H9 (cell line): ENCODE results near the gene BRICD5. TPM values are rescaled to one million over a fixed set of nuclear protein-coding genes. Genes with fewer than 3 reads are reported as not detected.

ENCODE experiments used
- DNase-seq: peaks from one replicate; pipeline ENCODE4 v3.0.0-alpha.2; 2017
- H2AFZ ChIP-seq: one replicate; pipeline ENCODE4 v1.6.1; 2013; ENCODE audit warnings: mild to moderate bottlenecking, low read length, control low read depth, moderate library complexity
- H2AK5ac ChIP-seq: 2 replicates; pipeline ENCODE4 v1.6.1; 2013; ENCODE audit warnings: low read length, control low read depth, mixed read lengths; ENCODE audit not compliant: insufficient read length
- H2BK120ac ChIP-seq: one replicate; pipeline ENCODE4 v1.6.1; 2013; ENCODE audit warnings: low read depth, mild to moderate bottlenecking, low read length, control low read depth, inconsistent platforms; ENCODE audit not compliant: poor library complexity, severe bottlenecking
- H2BK12ac ChIP-seq: 2 replicates; pipeline ENCODE4 v1.6.1; 2013; ENCODE audit warnings: low read length, control low read depth, mixed read lengths, low read depth; ENCODE audit not compliant: insufficient read length
- H2BK15ac ChIP-seq: 2 replicates; pipeline ENCODE4 v1.6.1; 2013; ENCODE audit warnings: low read depth, low read length, control low read depth
- H2BK20ac ChIP-seq: one replicate; pipeline ENCODE4 v1.6.1; 2013; ENCODE audit warnings: low read depth, mild to moderate bottlenecking, low read length, control low read depth, inconsistent platforms; ENCODE audit not compliant: poor library complexity, severe bottlenecking
- H2BK5ac ChIP-seq: 2 replicates; pipeline ENCODE4 v1.6.1; 2013; ENCODE audit warnings: low read length, control low read depth, mixed read lengths; ENCODE audit not compliant: insufficient read length
- H3K14ac ChIP-seq: 2 replicates; pipeline ENCODE4 v1.6.1; 2013; ENCODE audit warnings: low read length, control low read depth; ENCODE audit not compliant: insufficient read depth
- H3K18ac ChIP-seq: 2 replicates; pipeline ENCODE4 v1.6.1; 2013; ENCODE audit warnings: low read depth, mild to moderate bottlenecking, mixed read lengths, low read length, control low read depth; ENCODE audit not compliant: insufficient read length
- H3K23ac ChIP-seq: 2 replicates; pipeline ENCODE4 v1.6.1; 2013; ENCODE audit warnings: low read length, control low read depth, mixed read lengths, low read depth; ENCODE audit not compliant: insufficient read length
- H3K23me2 ChIP-seq: 2 replicates; pipeline ENCODE4 v1.6.1; 2013; ENCODE audit warnings: low read depth, mild to moderate bottlenecking, mixed read lengths, low read length, control low read depth; ENCODE audit not compliant: insufficient read length, poor library complexity, severe bottlenecking
- H3K27ac ChIP-seq: 2 replicates; pipeline ENCODE4 v1.5.1; 2013; ENCODE audit warnings: low read length, control low read depth, mixed read lengths, low read depth; ENCODE audit not compliant: insufficient read length
- H3K27me3 ChIP-seq: 2 replicates; pipeline ENCODE4 v1.6.1; 2013; ENCODE audit warnings: low read length, control low read depth, inconsistent platforms; ENCODE audit not compliant: insufficient read depth
- H3K4ac ChIP-seq: 2 replicates; pipeline ENCODE4 v1.6.1; 2013; ENCODE audit warnings: low read depth, mild to moderate bottlenecking, control low read depth, inconsistent platforms, low read length, moderate library complexity
- H3K4me1 ChIP-seq: 2 replicates; pipeline ENCODE4 v1.6.1; 2013; ENCODE audit warnings: low read length, control low read depth, inconsistent platforms; ENCODE audit not compliant: insufficient read depth
- H3K4me2 ChIP-seq: 2 replicates; pipeline ENCODE4 v1.6.1; 2013; ENCODE audit warnings: low read length, control low read depth, mixed read lengths; ENCODE audit not compliant: insufficient read length, insufficient read depth
- H3K56ac ChIP-seq: 2 replicates; pipeline ENCODE4 v1.6.1; 2013; ENCODE audit warnings: low read depth, mild to moderate bottlenecking, mixed read lengths, low read length, control low read depth; ENCODE audit not compliant: insufficient read length
- H3K79me1 ChIP-seq: 2 replicates; pipeline ENCODE4 v1.6.1; 2013; ENCODE audit warnings: low read depth, mild to moderate bottlenecking, moderate library complexity, low read length, control low read depth, inconsistent platforms; ENCODE audit not compliant: insufficient read depth, poor library complexity, severe bottlenecking
- H3K79me2 ChIP-seq: 2 replicates; pipeline ENCODE4 v1.6.1; 2013; ENCODE audit warnings: low read length, control low read depth, inconsistent platforms; ENCODE audit not compliant: insufficient read depth
- H3K9ac ChIP-seq: 2 replicates; pipeline ENCODE4 v1.6.1; 2013; ENCODE audit warnings: low read length, control low read depth, mixed read lengths; ENCODE audit not compliant: insufficient read length; ENCODE audit errors: extremely low read depth
- H3K9me3 ChIP-seq: one replicate; pipeline ENCODE4 v1.6.1; 2013; ENCODE audit warnings: low read depth, low read length, inconsistent platforms; ENCODE audit not compliant: control insufficient read depth
- H3T11ph ChIP-seq: one replicate; pipeline ENCODE4 v1.6.1; 2013; ENCODE audit warnings: mild to moderate bottlenecking, low read length, control low read depth, inconsistent platforms
- H4K20me1 ChIP-seq: one replicate; pipeline ENCODE4 v1.6.1; 2013; ENCODE audit not compliant: control insufficient read depth, insufficient read length, insufficient read depth
- H4K5ac ChIP-seq: 2 replicates; pipeline ENCODE4 v1.6.1; 2013; ENCODE audit warnings: low read depth, mild to moderate bottlenecking, mixed read lengths, low read length, control low read depth; ENCODE audit not compliant: insufficient read length
- H4K8ac ChIP-seq: replicated peaks from 2 replicates; pipeline ENCODE4 v1.6.1; 2013; ENCODE audit warnings: low read length, control low read depth, mixed read lengths, low read depth; ENCODE audit not compliant: insufficient read length
- H4K91ac ChIP-seq: 2 replicates; pipeline ENCODE4 v1.6.1; 2013; ENCODE audit warnings: low read depth, mild to moderate bottlenecking, moderate library complexity, mixed read lengths, low read length, control low read depth; ENCODE audit not compliant: insufficient read length
- H3K27ac Mint-ChIP-seq, 3 experiments: 2 replicates in 2 of 3; 3 replicates in 1 of 3; pipeline ENCODE4 v1.8.0; 2020 to 2021; ENCODE audit warnings: mixed read lengths in 3 of 3, mild to moderate bottlenecking in 1 of 3, moderate library complexity in 1 of 3
- H3K27me3 Mint-ChIP-seq: 2 replicates; pipeline ENCODE4 v1.8.0; 2021; ENCODE audit warnings: low read depth, mild to moderate bottlenecking, moderate library complexity, mixed read lengths
- H3K36me3 Mint-ChIP-seq, 3 experiments: 2 replicates in 2 of 3; 3 replicates in 1 of 3; pipeline ENCODE4 v1.8.0; 2020 to 2021; ENCODE audit warnings: low read depth in 3 of 3, mixed read lengths in 3 of 3; ENCODE audit not compliant: insufficient read depth in 1 of 3
- H3K4me1 Mint-ChIP-seq, 2 experiments: 2 replicates each; pipeline ENCODE4 v1.8.0; 2020; ENCODE audit warnings: mixed read lengths in 2 of 2
- H3K4me3 Mint-ChIP-seq, 2 experiments: 2 replicates in 1 of 2; 3 replicates in 1 of 2; pipeline ENCODE4 v1.8.0; 2020 to 2021; ENCODE audit warnings: mild to moderate bottlenecking in 2 of 2, mixed read lengths in 2 of 2, moderate library complexity in 1 of 2
- H3K9me3 Mint-ChIP-seq, 2 experiments: 2 replicates in 1 of 2; 3 replicates in 1 of 2; pipeline ENCODE4 v1.8.0; 2020; ENCODE audit warnings: mild to moderate bottlenecking in 2 of 2, mixed read lengths in 2 of 2, moderate library complexity in 1 of 2
- CTCF ChIP-seq: fragments of 200-600 bp; sonication (generic); conservative IDR thresholded peaks from 3 replicates; pipeline ENCODE4 v1.8.0; 2021; ENCODE audit warnings: antibody characterized with exemption, mild to moderate bottlenecking
- WGBS: extraction: QIAGEN DNeasy Blood & Tissue Kit; methylation state at CpG from one replicate; pipeline ENCODE4 v1.1.7; 2013; ENCODE audit warnings: missing lambda C conversion rate, low lambda C conversion rate, mixed read lengths; ENCODE audit not compliant: insufficient read length; ENCODE audit errors: extremely low coverage; 5-methylcytosine and 5-hydroxymethylcytosine counted together
- total RNA-seq: library from RNA; stranded (reverse); gene quantifications from 2 replicates; pipeline ENCODE4 v1.2.1, GENCODE V29; 2021

BRICD5 gene
- total RNA-seq, 1 experiment from 2014 or later, result 11.9 TPM

- no peak overlapping the region for H3K4me2 ChIP-seq
- H3K79me1 ChIP-seq, result no peaks in the 10 kb centered on the region
- H2BK5ac ChIP-seq, result no peak overlapping the region
- H3K4me1 Mint-ChIP-seq, result peaks cover 13 to 20% of the 10 kb centered on the region in 2 experiments
- H4K5ac ChIP-seq, result no peak overlapping the region
- peak overlapping the region in 1 of 3 experiments; percentile 87; a peak in 2 of 7 replicates for H3K27ac Mint-ChIP-seq
- no peak overlapping the region for H3K9ac ChIP-seq
- no peak overlapping the region for H3K56ac ChIP-seq
- peaks cover 1% of the 10 kb centered on the region for H4K20me1 ChIP-seq
- peaks cover 40 to 68% (median 58%) of the 10 kb centered on the region in 3 experiments for H3K36me3 Mint-ChIP-seq
- no peak overlapping the region for H2BK120ac ChIP-seq
- no peak overlapping the region for H3K23ac ChIP-seq
- H2AK5ac ChIP-seq, result no peak overlapping the region
- peak overlapping the region in 1 of 2 experiments; percentile 68; a peak in 2 of 5 replicates for H3K4me3 Mint-ChIP-seq
- no peak overlapping the region for H3K27ac ChIP-seq
- H3K23me2 ChIP-seq, result peaks cover 4% of the 10 kb centered on the region
- no peaks in the 10 kb centered on the region for H3K27me3 Mint-ChIP-seq
- no peaks in the 10 kb centered on the region for H3K4me1 ChIP-seq
- no peak overlapping the region for H2AFZ ChIP-seq
- H3T11ph ChIP-seq, result no peak overlapping the region
- H3K9me3 ChIP-seq, result no peaks in the 10 kb centered on the region
- WGBS, result no CpG with 5 or more reads among the region's 7 CpGs
- no peak for TF ChIP-seq CTCF
- no peak overlapping the region for H3K14ac ChIP-seq
- no peak overlapping the region for H3K18ac ChIP-seq
- H2BK20ac ChIP-seq, result no peak overlapping the region
- H2BK12ac ChIP-seq, result no peak overlapping the region
- H4K8ac ChIP-seq, result no peak overlapping the region
- H4K91ac ChIP-seq, result no peak overlapping the region
- no peak for DNase-seq
- no peaks in the 10 kb centered on the region for H3K9me3 Mint-ChIP-seq
- no peak overlapping the region for H2BK15ac ChIP-seq
- H3K4ac ChIP-seq, result no peak overlapping the region
- no peaks in the 10 kb centered on the region; the same call in 1 of the 2 replicates for H3K79me2 ChIP-seq
- H3K27me3 ChIP-seq, result no peaks in the 10 kb centered on the region
These were observed 42.1 kb upstream of the BRICD5 start for GRCh38 chr16:2252806-2253148.
